NCI-H2107 (cell line): ENCODE data around the gene DDRGK1.
"Not testable (repeated sequence)": the region's sequence is repeated elsewhere in the genome, so short reads cannot be mapped to it uniquely, and the experiment has no call there.

Source experiments
- DNase-seq: peaks from one replicate; lab custom pipeline; 2025; lab: John Stamatoyannopoulos, UW

DDRGK1 gene

DNA sequence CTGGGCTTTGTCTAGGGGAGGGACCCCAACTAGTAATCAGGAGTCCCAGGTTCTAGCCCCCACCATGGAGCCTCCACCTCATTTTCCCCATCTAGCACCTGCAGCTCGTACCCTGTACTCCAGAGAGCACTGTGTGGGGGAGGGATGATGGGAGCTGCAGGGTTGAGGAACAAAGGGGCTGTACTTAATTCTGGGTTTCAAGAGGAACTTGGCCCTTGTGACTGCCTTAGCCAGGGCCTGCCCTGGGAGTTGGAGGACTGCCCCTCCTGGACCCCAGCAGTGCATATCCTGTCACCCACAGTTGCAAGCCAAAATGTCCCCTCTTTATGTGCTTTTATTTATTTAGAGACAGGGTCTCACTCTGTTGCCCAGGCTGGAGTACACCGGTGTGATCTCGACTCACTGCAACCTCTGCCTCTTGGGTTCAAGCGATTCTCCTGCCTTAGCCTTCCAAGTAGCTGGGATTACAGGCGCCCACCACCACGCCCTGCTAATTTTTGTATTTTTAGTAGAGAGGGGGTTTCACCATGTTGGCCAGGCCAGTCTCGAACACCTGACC is 11.0 kb upstream of the DDRGK1 start:
- not testable (repeated sequence) for DNase-seq

DNA sequence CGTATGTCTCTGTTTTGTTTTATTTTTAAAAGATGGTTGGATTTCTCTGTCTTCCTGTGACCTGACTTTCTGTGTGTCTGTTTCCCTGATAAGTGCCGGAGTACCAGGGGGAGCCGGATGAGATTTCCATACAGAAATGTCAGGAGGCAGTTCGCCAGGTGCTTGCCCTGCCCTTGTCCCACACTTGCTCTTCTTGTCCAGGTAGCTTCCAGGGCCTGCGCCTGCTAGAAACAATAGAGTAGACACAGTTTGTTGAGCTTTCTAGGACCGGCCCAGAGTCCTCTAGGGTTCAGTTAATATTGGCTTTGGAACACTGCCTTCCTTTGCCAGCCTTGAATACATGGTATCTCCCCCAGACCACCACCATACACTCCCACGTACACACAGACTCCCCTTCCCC is 8.7 kb upstream of the DDRGK1 start:
- no peak for DNase-seq

- DNase-seq = no peak
Measured at GRCh38 chr20:3210346-3210745, 5.9 kb upstream of the DDRGK1 start.

DNA sequence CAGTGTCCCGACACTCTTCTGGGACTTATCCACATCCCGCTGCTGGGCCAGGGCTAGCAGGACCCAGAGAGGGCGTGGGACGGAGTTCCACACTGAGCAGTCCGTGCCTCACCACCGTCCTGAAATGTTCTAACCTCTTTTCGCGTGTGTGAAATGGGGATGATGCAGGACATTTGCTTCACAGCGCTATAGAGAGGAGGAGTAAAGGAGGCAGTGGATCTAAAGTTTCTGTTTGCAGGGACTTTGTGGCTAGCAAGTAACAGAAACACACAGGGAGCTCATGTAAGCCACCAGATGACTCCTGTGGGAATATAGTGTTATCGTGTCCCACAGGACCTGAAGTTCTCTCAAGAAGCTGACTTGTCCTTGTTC is 5.5 kb upstream of the DDRGK1 start:
- no peak for DNase-seq

DNA sequence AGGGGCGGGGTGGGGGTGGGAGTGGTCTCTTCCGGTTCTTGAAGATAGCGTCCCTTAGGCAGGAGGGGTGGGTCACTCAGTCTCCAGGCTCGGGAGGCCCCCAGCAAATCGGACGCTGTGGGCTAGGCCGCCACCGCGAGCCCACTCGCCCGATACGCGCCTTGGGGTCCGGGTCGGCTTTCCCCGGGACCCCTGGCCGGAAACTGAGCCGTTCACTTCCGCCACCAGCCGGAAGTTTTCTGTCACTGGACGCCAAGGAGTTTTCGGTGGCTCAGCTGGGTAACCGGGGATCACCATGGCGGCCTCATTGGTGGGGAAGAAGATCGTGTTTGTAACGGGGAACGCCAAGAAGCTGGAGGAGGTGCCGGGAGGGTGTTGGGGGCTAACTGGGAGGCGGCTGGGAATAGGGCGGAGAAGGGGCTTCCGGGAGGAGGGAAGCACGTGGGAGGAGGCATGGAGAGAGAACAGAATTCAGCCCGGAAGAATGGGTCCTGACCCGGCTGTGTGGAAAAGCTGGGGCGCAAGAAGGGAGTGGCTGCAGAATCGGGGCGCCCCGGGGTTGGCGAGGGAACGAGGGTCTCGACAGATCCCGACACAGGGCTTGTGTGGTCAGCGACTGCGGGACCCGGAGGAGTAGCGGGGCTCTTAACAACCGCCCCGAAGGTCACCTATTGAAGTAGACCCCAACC is 4.9 kb upstream of the DDRGK1 start, which contains the start of gene ITPA:
Gene ITPA, plus strand, starts transcription at position 242 of the 689 bp plus-strand sequence. Its CDS starts 54 bp downstream, at position 296.
- DNase-seq = no peak

- no peak for DNase-seq
Measured at GRCh38 chr20:3208786-3209256, 4.3 kb upstream of the DDRGK1 start.

DNA sequence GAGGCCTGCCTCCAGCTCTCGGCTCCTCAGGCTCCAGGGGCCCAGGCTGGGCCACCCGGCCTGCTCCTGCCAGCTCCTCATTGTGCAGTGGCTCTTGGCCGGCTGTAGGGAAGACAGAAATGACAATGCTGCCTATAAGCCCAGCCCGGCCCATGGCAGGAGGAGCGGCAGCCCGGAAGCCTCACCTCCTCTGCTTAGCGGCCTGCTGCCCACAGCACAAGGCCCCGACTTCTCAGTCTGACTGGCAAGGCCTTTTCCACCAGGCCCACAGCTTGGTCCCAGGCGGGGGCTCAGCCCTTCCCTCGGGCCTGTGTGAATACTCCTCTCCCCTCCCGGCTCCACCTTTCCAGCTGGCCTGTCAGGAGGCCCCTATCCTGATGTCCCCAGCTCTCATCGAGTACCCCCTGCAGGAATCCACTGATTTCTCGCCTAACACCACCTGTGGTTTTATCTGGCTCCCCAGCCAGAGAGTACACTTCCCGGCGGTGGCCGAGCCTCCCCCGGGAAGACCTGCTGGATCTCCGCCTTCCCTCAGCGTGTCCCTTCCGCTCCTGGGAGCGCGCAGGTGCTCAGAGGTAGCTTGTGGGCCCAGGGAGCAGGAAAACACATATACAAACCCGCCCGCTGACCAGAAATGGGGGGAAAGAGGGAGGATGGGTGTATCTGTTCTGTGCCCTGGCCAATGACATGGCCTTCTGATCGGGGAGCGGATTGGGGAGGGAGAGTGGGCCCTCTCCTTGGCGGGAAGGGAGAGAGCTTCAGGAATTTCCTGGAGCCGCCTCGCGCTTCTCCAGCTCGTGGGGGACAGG is 963 bp downstream of the DDRGK1 start:
- no peak for DNase-seq

- DNase-seq = no peak
Measured at GRCh38 chr20:3202965-3203314, 1.5 kb downstream of the DDRGK1 start.

GRCh38 chr20:3199976-3200755 is 4.3 kb downstream of the DDRGK1 start:
- no peak for DNase-seq

DNA sequence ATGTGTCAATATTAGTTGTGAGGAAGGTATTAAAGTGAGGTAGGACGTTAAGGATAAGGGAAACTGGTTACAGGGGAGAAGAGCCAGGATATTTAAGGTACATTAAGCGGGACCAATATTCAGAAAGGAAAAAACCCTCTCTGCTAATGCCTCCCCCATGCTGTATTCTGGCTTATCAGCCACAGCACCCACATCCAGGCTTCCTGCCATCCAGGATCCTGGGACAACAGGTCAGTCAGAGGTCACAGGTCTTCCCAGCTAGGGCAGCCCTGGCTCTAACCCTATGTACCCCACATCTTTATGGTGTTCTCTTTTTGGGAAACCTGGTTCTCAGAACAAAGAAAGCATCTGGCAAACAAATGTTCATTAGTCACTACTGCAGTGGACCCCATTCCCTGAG is 5.3 kb downstream of the DDRGK1 start:
- no peak for DNase-seq

DNA sequence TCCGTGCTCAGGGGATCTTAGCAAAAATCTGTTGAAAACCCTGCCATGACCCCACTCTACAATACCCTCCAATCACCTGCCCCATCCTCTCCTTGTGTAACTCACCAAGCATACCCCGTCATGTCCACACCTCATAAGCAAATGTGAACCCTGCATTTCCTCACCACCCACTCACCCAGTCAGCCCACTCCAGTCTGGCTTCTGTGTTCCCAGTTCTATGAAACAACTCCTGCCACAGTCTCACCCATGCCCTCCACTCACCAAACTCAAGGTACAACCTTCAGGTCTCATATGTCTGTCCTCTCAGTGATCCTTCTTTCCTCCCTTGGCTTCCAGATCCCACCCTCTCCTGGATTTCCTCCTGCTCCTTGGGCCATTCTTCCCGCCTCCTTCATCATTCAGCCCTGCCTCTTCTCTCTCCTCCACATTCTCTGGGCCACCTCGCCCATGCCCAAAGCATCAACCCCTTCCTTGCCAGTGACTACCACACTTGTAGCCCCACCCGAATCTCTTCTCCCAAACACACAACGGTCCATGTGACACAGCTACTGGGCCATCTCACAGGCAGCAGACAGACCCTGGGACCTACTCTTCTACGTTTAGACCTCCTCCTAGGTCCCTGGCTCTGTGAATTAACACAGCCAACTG is 8.8 kb downstream of the DDRGK1 start:
- DNase-seq = no peak

GRCh38 chr20:3194617-3195280 is 9.7 kb downstream of the DDRGK1 start:
- peak; percentile 29 for DNase-seq

DNA sequence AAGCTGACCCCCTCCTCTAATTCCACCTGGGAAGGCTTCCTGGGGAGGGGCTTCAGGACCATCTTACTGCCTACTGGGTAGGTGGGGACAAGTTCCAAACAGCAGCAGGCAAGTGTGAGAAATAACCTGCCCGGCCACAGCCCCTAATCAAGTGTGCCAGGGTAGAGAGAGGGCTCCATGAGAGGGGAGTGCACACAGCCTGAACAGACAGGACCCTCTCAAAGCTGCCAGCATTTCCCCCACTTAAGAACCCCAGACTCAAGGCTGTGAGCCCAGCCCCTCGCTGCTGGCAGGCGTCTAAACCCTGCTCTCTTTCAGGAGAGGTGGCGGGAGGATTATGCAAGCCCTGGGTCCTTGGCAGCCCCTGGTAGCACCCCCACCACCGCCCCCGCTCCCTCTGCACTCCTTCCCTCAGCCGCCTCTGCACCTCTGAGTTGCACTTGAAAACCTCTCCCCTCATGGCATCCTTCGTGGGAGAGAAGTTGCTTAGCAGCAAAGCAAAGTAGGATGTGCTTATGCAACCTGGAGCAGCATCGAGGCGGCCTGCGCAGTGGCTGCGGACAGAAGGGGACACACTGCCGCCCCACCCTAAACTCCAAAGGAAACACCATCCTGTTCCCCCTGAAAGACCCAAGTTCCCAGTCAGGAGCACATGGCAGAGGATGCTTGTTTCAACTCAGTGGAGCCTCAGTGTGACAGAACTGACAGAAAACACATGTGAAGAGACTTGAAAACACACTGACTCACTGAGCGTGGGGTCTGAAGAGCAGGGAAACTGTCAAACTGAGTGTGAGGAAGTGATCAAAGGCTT is 10.5 kb downstream of the DDRGK1 start:
- no peak for DNase-seq

DNA sequence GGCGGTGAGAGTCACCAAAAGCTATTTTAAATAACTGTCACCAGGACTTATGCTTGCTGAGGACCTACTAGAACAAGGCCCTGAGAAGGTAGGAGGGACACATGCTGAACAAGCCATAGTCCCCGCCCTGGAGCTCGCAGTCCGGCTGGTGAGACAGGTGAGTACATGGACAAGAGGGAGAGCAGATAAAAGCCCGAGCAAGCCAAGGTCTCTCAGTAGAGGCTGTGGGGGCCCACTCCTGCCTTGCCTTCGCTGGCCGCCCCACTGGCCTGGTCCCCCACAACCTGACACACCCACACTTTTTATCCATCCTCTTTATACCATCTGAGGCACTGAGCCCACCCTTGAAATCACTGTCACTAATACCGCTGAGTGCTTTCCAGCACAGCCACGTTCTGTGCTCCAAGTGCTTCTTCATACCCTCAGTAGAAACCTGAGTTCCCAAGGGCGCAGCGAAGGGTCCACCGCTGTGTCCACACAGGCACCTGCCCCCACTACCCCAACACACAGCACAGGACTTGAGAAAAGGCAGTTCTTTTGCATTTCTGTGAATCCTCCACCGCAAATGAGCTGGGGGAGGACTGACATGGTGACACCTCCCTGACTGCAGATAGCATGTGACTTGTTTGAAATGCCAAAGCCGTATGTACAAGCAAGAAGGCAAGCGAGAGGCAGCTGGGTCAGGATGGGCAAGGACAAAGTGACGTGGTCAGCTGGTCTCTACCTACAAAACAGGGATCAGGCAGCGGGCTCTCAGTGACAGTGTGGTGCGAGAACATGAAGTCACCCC is 12.1 kb downstream of the DDRGK1 start:
- DNase-seq = no peak

DNA sequence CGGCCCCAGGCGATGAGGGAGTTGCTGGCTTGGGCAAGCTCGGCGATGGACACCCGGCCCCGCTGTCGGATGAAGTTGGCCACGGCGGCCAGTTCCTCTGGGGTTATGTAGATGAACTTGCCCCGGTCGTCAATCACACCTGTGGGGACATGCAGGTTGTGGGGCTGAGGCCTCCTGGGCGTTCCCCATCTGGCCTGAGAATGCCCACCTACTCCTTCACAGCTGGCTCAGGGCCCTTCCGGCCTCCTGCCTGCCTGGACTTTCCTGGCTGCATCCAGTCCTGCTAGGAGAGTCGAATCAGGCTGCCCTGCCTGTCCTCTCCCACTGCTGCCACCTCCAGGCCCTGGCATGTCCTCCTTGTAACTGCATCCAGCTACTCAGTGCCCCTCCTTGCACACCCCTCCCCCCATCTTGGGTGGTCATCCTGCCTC is 13.8 kb downstream of the DDRGK1 start:
- DNase-seq = no peak

DNA sequence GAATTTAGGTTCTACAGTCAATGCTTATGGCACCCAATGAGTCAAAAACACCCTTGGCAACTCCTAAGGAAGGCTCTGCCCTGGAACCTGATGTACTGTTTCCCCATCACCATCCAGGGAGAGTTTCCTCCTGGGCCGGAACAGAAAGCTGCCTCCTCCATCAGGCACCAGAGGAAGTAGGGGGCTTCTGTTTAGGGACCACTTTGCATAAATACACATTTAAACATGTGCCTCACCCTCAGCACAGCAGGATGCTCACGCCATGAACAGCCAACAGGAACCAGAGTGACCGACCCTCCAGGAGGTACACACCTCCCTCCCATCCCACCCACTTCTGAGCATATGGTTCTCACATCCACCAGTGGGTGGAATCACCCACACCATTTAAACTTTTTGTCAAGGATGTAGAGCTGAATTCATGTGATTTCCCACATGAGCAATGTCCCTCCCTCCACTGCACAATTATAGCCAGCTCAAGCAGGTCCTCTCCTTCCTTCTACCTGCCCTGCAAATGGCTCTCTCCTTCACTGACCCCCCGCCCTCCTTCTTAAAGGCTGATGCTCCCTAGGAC is 14.8 kb downstream of the DDRGK1 start:
- no peak for DNase-seq

DNA sequence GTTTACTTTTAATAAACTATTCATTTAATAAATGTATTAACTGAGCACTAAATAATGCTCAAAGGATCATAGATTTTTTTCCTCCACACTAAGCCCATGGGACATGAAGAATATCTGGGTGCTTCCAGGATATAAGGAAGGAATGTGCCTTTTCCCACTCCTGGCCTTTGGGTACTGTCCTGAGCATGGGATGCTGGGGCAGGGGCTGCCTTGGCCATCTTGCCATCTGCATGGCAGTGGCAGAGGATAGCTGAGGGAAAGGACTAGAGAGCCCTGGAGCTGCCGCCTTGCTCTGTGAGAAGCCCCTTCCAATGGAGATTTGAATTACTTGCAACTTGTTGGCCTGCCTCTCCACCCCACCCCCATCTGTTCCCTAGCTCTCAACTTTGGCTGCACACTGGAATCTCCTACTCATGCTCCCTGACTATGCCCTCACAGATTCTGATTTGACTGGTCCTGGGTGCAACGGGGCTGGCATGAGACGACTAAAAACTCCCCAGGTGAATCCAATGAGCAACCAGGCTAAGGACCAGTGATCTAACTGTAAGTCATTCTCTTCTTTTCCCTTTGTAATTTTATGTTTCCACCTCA is 15.6 kb downstream of the DDRGK1 start:
- DNase-seq = no peak

- DNase-seq = not testable (repeated sequence)
Measured at GRCh38 chr20:3187861-3188260, 16.6 kb downstream of the DDRGK1 start.
